Measurements from ENCODE around the gene CIDEB. TPM values are rescaled to one million over a fixed set of nuclear protein-coding genes. Genes with fewer than 3 reads are reported as not detected.

The CIDEB gene
- total RNA-seq, 1 donor from 2014 or later: not detected

GRCh38 chr14:24273422-24273998, 34.3 kb downstream of the CIDEB start:
- no peaks in the 10 kb centered on the region for H3K9me3 Mint-ChIP-seq (ENCODE audit: low read depth)
- H3K36me3 Mint-ChIP-seq (ENCODE audit: low read depth): no peaks in the 10 kb centered on the region
- no peak for DNase-seq (ENCODE audit: low spot score)
- peaks cover 16% of the 10 kb centered on the region for H3K4me1 Mint-ChIP-seq (ENCODE audit: low read depth)
- H3K4me3 Mint-ChIP-seq (ENCODE audit: unreplicated experiment): no peak overlapping the region
- no peaks in the 10 kb centered on the region for H3K27me3 Mint-ChIP-seq (ENCODE audit: low read depth)
- TF ChIP-seq CTCF (IDR thresholded peaks at IDR 0.05): no peak
- no peak overlapping the region for H3K27ac Mint-ChIP-seq (ENCODE audit: unreplicated experiment)

- no peak for DNase-seq (ENCODE audit: low spot score)
- H3K27ac Mint-ChIP-seq (ENCODE audit: unreplicated experiment): no peak overlapping the region
- H3K4me3 Mint-ChIP-seq (ENCODE audit: unreplicated experiment): peak overlapping the region; percentile 31
- H3K9me3 Mint-ChIP-seq (ENCODE audit: low read depth): no peaks in the 10 kb centered on the region
- peaks cover 16% of the 10 kb centered on the region for H3K4me1 Mint-ChIP-seq (ENCODE audit: low read depth)
- no peaks in the 10 kb centered on the region for H3K27me3 Mint-ChIP-seq (ENCODE audit: low read depth)
- TF ChIP-seq CTCF (IDR thresholded peaks at IDR 0.05): no peak
- H3K36me3 Mint-ChIP-seq (ENCODE audit: low read depth): peaks cover 2% of the 10 kb centered on the region
These were observed 35.3 kb downstream of the CIDEB start for GRCh38 chr14:24272467-24272866.

GRCh38 chr14:24271834-24272263, 35.9 kb downstream of the CIDEB start:
- Mint-ChIP-seq H3K4me1 (ENCODE audit: low read depth) (peaks cover 16% of the 10 kb centered on the region), H3K36me3 (ENCODE audit: low read depth) (peaks cover 8% of the 10 kb centered on the region), H3K9me3 (ENCODE audit: low read depth) (no peaks in the 10 kb centered on the region), H3K4me3 (ENCODE audit: unreplicated experiment) (peak overlapping the region; percentile 92), H3K27ac (ENCODE audit: unreplicated experiment) (peak overlapping the region; percentile 73), H3K27me3 (ENCODE audit: low read depth) (no peaks in the 10 kb centered on the region)
- no peak for TF ChIP-seq CTCF (IDR thresholded peaks at IDR 0.05)
- no peak for DNase-seq (ENCODE audit: low spot score)

GRCh38 chr14:24271134-24271833, 36.5 kb downstream of the CIDEB start, which contains the start of gene RABGGTA:
Gene RABGGTA (minus strand): TSS chr14:24271597. CDS start chr14:24271115, 482 bp downstream.
- Mint-ChIP-seq H3K9me3 (ENCODE audit: low read depth) (no peaks in the 10 kb centered on the region), H3K4me3 (ENCODE audit: unreplicated experiment) (peak within 1 kb of the TSS; percentile 92), H3K27me3 (ENCODE audit: low read depth) (no peaks in the 10 kb centered on the region), H3K36me3 (ENCODE audit: low read depth) (peaks cover 12% of the 10 kb centered on the region), H3K27ac (ENCODE audit: unreplicated experiment) (peak within 1 kb of the TSS; percentile 90), H3K4me1 (ENCODE audit: low read depth) (peaks cover 16% of the 10 kb centered on the region)
- DNase-seq (ENCODE audit: low spot score): peak; percentile 92
- TF ChIP-seq CTCF (IDR thresholded peaks at IDR 0.05): peak; percentile 86

- no peak for DNase-seq (ENCODE audit: low spot score)
- H3K36me3 Mint-ChIP-seq (ENCODE audit: low read depth): peaks cover 14% of the 10 kb centered on the region
- TF ChIP-seq CTCF (IDR thresholded peaks at IDR 0.05): no peak
- H3K27me3 Mint-ChIP-seq (ENCODE audit: low read depth): no peaks in the 10 kb centered on the region
- H3K4me3 Mint-ChIP-seq (ENCODE audit: unreplicated experiment): peak overlapping the region; percentile 92
- peaks cover 16% of the 10 kb centered on the region for H3K4me1 Mint-ChIP-seq (ENCODE audit: low read depth)
- H3K9me3 Mint-ChIP-seq (ENCODE audit: low read depth): no peaks in the 10 kb centered on the region
- peak overlapping the region; percentile 90 for H3K27ac Mint-ChIP-seq (ENCODE audit: unreplicated experiment)
These were observed 37.1 kb downstream of the CIDEB start for GRCh38 chr14:24270537-24271133.
